ENCODE data around the gene ZFP62. TPM values are rescaled to one million over a fixed set of nuclear protein-coding genes. Genes with fewer than 3 reads are reported as not detected.
"Not testable (repeated sequence)": the region's sequence is repeated elsewhere in the genome, so short reads cannot be mapped to it uniquely, and the experiment has no call there.

Gene ZFP62
- total and polyA plus RNA-seq, 2 donors (not counting 1 experiment from before 2014, with no cell fraction given), result 14.4 to 24.1 TPM

- Histone ChIP-seq H3K9me3 (ENCODE audit: control insufficient read depth, insufficient read depth, low read depth, low read length) (no peaks in the 10 kb centered on the region), H3K4me3 (replicated peaks in 1 of 4; ENCODE audit: control extremely low read depth in 1 of 4, insufficient read depth in 1 of 4, low read depth in 3 of 4, low read length in 4 of 4) (no peak overlapping the region)
- no peak for DNase-seq (ENCODE audit: low read depth in 2 of 2)
Measured at GRCh38 chr5:180901319-180902009, 40.4 kb upstream of the ZFP62 start.

GRCh38 chr5:180900178-180900577 is 39.1 kb upstream of the ZFP62 start:
- Histone ChIP-seq H3K9ac (ENCODE audit: insufficient read depth, low read length) (no peak overlapping the region), H3K36me3 (ENCODE audit: control insufficient read depth, insufficient read depth, low read length) (no peaks in the 10 kb centered on the region), H3K79me2 (ENCODE audit: control insufficient read depth, insufficient read depth, low read length) (no peaks in the 10 kb centered on the region), H4K20me1 (ENCODE audit: control insufficient read depth, extremely low read depth, insufficient read depth, low read length) (no peaks in the 10 kb centered on the region), H2AFZ (ENCODE audit: low read length) (no peak overlapping the region), H3K9me3 (ENCODE audit: control insufficient read depth, insufficient read depth, low read depth, low read length) (no peaks in the 10 kb centered on the region), H3K4me2 (ENCODE audit: extremely low read depth, insufficient read depth, low read length) (no peak overlapping the region), H3K4me1 (ENCODE audit: control insufficient read depth, extremely low read depth, insufficient read depth, low read length) (no peaks in the 10 kb centered on the region), H3K4me3 (replicated peaks in 1 of 4; ENCODE audit: control extremely low read depth in 1 of 4, insufficient read depth in 1 of 4, low read depth in 3 of 4, low read length in 4 of 4) (no peak overlapping the region), H3K27ac (ENCODE audit: insufficient read depth, low read length) (no peak overlapping the region), H3K27me3 (ENCODE audit: control insufficient read depth, insufficient read depth, low read length) (no peaks in the 10 kb centered on the region)
- no peak for DNase-seq (ENCODE audit: low read depth in 2 of 2)
- TF ChIP-seq EZH2 (IDR thresholded peaks at IDR 0.05; ENCODE audit: low read length, missing control alignments), result no peak
- TF ChIP-seq, protein P1, sequence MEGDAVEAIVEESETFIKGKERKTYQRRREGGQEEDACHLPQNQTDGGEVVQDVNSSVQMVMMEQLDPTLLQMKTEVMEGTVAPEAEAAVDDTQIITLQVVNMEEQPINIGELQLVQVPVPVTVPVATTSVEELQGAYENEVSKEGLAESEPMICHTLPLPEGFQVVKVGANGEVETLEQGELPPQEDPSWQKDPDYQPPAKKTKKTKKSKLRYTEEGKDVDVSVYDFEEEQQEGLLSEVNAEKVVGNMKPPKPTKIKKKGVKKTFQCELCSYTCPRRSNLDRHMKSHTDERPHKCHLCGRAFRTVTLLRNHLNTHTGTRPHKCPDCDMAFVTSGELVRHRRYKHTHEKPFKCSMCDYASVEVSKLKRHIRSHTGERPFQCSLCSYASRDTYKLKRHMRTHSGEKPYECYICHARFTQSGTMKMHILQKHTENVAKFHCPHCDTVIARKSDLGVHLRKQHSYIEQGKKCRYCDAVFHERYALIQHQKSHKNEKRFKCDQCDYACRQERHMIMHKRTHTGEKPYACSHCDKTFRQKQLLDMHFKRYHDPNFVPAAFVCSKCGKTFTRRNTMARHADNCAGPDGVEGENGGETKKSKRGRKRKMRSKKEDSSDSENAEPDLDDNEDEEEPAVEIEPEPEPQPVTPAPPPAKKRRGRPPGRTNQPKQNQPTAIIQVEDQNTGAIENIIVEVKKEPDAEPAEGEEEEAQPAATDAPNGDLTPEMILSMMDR (conservative IDR thresholded peaks at IDR 0.05 in 1 of 2, IDR thresholded peaks at IDR 0.05 in 1 of 2; ENCODE audit: low read depth in 1 of 2, low read length in 2 of 2), result no peak

More at GRCh38 chr5:180901319-180902009, 40.4 kb upstream of the ZFP62 start:
- H4K20me1 ChIP-seq (ENCODE audit: control insufficient read depth, extremely low read depth, insufficient read depth, low read length), result no peaks in the 10 kb centered on the region
- no peak for TF ChIP-seq EZH2 (IDR thresholded peaks at IDR 0.05; ENCODE audit: low read length, missing control alignments)
- no peak overlapping the region for H3K27ac ChIP-seq (ENCODE audit: insufficient read depth, low read length)
- no peak overlapping the region for H2AFZ ChIP-seq (ENCODE audit: low read length)
- H3K9ac ChIP-seq (ENCODE audit: insufficient read depth, low read length), result no peak overlapping the region
- H3K36me3 ChIP-seq (ENCODE audit: control insufficient read depth, insufficient read depth, low read length), result no peaks in the 10 kb centered on the region
- H3K4me2 ChIP-seq (ENCODE audit: extremely low read depth, insufficient read depth, low read length), result no peak overlapping the region
- no peaks in the 10 kb centered on the region for H3K79me2 ChIP-seq (ENCODE audit: control insufficient read depth, insufficient read depth, low read length)
- H3K4me1 ChIP-seq (ENCODE audit: control insufficient read depth, extremely low read depth, insufficient read depth, low read length), result no peaks in the 10 kb centered on the region
- H3K27me3 ChIP-seq (ENCODE audit: control insufficient read depth, insufficient read depth, low read length), result no peaks in the 10 kb centered on the region

GRCh38 chr5:180898621-180899246 is 37.7 kb upstream of the ZFP62 start, which contains the start of gene BTNL8:
Gene BTNL8, plus strand, starts transcription at chr5:180899159. Its CDS starts 152 bp downstream, at chr5:180899311.
- DNase-seq (ENCODE audit: low read depth in 2 of 2), result no peak
- H3K4me2 ChIP-seq (ENCODE audit: extremely low read depth, insufficient read depth, low read length), result no peak within 1 kb of the TSS
- no peaks in the 10 kb centered on the region for H3K79me2 ChIP-seq (ENCODE audit: control insufficient read depth, insufficient read depth, low read length)
- no peak within 1 kb of the TSS for H2AFZ ChIP-seq (ENCODE audit: low read length)
- TF ChIP-seq, protein P1 (conservative IDR thresholded peaks at IDR 0.05 in 1 of 2, IDR thresholded peaks at IDR 0.05 in 1 of 2; ENCODE audit: low read depth in 1 of 2, low read length in 2 of 2), result no peak
- no peak for TF ChIP-seq EZH2 (IDR thresholded peaks at IDR 0.05; ENCODE audit: low read length, missing control alignments)
- no peak within 1 kb of the TSS for H3K27ac ChIP-seq (ENCODE audit: insufficient read depth, low read length)
- no peaks in the 10 kb centered on the region for H4K20me1 ChIP-seq (ENCODE audit: control insufficient read depth, extremely low read depth, insufficient read depth, low read length)
- H3K4me3 ChIP-seq (replicated peaks in 1 of 4; ENCODE audit: control extremely low read depth in 1 of 4, insufficient read depth in 1 of 4, low read depth in 3 of 4, low read length in 4 of 4), result no peak within 1 kb of the TSS
- H3K4me1 ChIP-seq (ENCODE audit: control insufficient read depth, extremely low read depth, insufficient read depth, low read length), result no peaks in the 10 kb centered on the region
- H3K9ac ChIP-seq (ENCODE audit: insufficient read depth, low read length), result no peak within 1 kb of the TSS
- no peaks in the 10 kb centered on the region for H3K9me3 ChIP-seq (ENCODE audit: control insufficient read depth, insufficient read depth, low read depth, low read length)
- H3K27me3 ChIP-seq (ENCODE audit: control insufficient read depth, insufficient read depth, low read length), result no peaks in the 10 kb centered on the region
- no peaks in the 10 kb centered on the region for H3K36me3 ChIP-seq (ENCODE audit: control insufficient read depth, insufficient read depth, low read length)

DNA sequence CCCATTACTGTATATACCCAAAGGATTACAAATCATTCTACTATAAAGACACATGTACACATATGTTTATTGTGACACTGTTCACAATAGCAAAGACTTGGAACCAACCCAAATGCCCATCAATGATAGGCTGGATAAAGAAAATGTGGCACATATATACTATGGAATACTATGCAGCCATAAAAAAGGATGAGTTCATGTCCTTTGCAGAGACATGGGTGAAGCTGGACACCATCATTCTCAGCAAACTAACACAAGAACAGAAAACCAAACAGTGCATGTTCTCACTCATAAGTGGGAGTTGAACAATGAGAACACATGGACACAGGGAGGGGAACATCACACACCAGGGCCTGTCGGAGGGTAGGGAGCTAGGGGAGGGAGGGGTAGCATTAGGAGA is 34.3 kb upstream of the ZFP62 start:
- H3K4me1 ChIP-seq (ENCODE audit: control insufficient read depth, extremely low read depth, insufficient read depth, low read length); DNase-seq (ENCODE audit: low read depth in 2 of 2); H3K4me2 ChIP-seq (ENCODE audit: extremely low read depth, insufficient read depth, low read length); H3K9me3 ChIP-seq (ENCODE audit: control insufficient read depth, insufficient read depth, low read depth, low read length); H3K27me3 ChIP-seq (ENCODE audit: control insufficient read depth, insufficient read depth, low read length); H2AFZ ChIP-seq (ENCODE audit: low read length); H3K36me3 ChIP-seq (ENCODE audit: control insufficient read depth, insufficient read depth, low read length); H3K9ac ChIP-seq (ENCODE audit: insufficient read depth, low read length); H4K20me1 ChIP-seq (ENCODE audit: control insufficient read depth, extremely low read depth, insufficient read depth, low read length); H3K79me2 ChIP-seq (ENCODE audit: control insufficient read depth, insufficient read depth, low read length); H3K4me3 ChIP-seq (replicated peaks in 1 of 4; ENCODE audit: control extremely low read depth in 1 of 4, insufficient read depth in 1 of 4, low read depth in 3 of 4, low read length in 4 of 4); H3K27ac ChIP-seq (ENCODE audit: insufficient read depth, low read length): not testable (repeated sequence)
